ENCODE data around the gene RXRA. TPM values are rescaled to one million over a fixed set of nuclear protein-coding genes. Genes with fewer than 3 reads are reported as not detected.

Gene RXRA
- total RNA-seq, 1 donor from 2014 or later = 66.9 TPM

DNA sequence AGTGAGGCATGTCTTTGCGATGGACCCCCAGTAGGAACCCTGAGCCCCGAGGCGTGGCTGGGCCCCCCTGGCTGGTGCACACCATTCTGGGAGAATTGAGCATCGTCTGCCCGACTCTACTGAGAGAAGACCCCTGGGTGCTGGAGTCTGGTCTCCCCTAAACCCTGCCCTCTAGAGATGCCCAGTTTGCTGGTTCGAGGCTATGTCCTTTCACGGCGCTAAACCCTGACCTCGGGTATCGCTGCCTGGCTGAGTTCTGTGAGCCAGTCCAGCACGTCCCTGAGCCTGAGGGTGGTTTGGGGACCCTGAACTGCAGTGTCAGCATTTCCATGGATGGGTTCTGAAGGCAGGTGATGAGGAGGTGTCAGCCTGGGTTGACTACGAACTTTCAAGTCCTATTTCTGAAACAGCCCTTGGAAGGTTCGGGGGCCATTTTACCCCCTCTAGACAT, 128.8 kb downstream of the RXRA start:
- Mint-ChIP-seq H3K4me3 (no peak overlapping the region), H3K27ac (peak overlapping the region; percentile 69), H3K9me3 (no peaks in the 10 kb centered on the region), H3K36me3 (no peaks in the 10 kb centered on the region), H3K27me3 (peaks cover 3% of the 10 kb centered on the region), H3K4me1 (ENCODE audit: unreplicated experiment) (peaks cover 13% of the 10 kb centered on the region)
- TF ChIP-seq, protein P1, sequence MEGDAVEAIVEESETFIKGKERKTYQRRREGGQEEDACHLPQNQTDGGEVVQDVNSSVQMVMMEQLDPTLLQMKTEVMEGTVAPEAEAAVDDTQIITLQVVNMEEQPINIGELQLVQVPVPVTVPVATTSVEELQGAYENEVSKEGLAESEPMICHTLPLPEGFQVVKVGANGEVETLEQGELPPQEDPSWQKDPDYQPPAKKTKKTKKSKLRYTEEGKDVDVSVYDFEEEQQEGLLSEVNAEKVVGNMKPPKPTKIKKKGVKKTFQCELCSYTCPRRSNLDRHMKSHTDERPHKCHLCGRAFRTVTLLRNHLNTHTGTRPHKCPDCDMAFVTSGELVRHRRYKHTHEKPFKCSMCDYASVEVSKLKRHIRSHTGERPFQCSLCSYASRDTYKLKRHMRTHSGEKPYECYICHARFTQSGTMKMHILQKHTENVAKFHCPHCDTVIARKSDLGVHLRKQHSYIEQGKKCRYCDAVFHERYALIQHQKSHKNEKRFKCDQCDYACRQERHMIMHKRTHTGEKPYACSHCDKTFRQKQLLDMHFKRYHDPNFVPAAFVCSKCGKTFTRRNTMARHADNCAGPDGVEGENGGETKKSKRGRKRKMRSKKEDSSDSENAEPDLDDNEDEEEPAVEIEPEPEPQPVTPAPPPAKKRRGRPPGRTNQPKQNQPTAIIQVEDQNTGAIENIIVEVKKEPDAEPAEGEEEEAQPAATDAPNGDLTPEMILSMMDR (conservative IDR thresholded peaks at IDR 0.05) = no peak
- no peak for DNase-seq (ENCODE audit: extremely low spot score, unreplicated experiment)

DNA sequence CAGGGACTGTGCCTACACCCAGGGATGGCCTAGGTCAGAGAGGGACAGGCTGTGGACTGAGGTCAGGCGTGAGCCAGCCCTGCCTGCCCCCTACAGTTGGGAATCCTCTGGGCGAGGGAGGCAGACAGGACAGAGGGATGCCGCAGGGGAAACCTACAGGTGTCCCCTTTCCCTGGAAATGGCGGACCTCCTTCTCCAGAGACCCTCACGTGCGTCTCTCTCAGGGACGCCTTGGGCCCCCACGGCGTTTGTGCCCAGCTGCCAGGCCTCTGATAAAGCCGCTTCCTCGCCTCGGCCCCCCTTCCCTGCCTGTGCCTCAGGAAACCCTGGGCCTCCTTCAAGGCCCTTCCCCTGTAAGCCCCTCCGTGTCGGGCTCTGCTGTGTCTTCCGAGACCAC, 129.3 kb downstream of the RXRA start:
- Mint-ChIP-seq H3K36me3 (no peaks in the 10 kb centered on the region), H3K27me3 (no peaks in the 10 kb centered on the region), H3K9me3 (no peaks in the 10 kb centered on the region), H3K27ac (peak overlapping the region; percentile 80), H3K4me3 (no peak overlapping the region), H3K4me1 (ENCODE audit: unreplicated experiment) (peaks cover 13% of the 10 kb centered on the region)
- TF ChIP-seq, protein P1 (conservative IDR thresholded peaks at IDR 0.05) = no peak
- DNase-seq (ENCODE audit: extremely low spot score, unreplicated experiment) = no peak

DNA sequence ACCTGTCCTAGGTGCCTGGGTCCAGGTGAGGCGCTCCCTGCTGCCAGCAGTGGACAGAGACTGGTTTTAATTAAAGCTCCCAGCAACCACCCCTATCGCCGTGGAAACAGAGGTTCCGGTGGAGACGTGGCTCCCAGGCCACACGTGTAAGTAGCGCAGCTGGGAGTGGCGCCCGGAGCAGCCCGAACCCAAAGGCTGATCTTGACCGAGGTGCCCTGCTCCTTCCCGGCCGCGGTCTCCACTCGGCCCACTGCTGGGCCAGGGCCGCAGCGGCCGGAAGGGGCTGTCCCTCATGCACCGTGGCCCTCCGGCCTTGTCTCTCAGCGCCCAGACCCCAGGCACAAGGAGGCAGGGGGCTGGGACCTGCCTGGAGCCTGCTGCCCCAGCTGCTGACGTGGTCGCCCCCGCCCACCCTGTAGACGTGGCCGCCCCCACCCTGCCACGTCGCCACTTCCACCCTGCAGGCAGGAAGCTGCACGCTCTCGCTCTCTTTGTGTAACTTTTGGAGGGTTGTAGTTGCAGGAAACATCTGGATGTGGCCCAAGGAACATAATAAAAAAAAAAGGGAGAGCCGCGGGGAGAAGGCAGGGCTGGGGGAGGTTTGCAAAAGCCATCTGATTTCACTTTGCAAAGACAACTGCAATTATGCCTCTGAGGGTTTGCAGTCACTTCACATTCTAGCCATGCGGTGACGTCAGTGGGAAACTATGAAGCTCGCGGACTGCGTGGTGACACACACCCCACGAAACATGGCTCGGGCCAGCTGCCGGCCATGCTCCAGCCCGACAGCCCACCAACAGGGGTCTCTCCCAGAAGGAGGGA, 129.9 kb downstream of the RXRA start:
- H3K36me3 Mint-ChIP-seq = no peaks in the 10 kb centered on the region
- TF ChIP-seq, protein P1 (conservative IDR thresholded peaks at IDR 0.05) = no peak
- peak overlapping the region; percentile 49 for H3K4me3 Mint-ChIP-seq
- DNase-seq (ENCODE audit: extremely low spot score, unreplicated experiment) = no peak
- no peaks in the 10 kb centered on the region for H3K27me3 Mint-ChIP-seq
- H3K27ac Mint-ChIP-seq = peak overlapping the region; percentile 89
- H3K9me3 Mint-ChIP-seq = no peaks in the 10 kb centered on the region
- peaks cover 13% of the 10 kb centered on the region for H3K4me1 Mint-ChIP-seq (ENCODE audit: unreplicated experiment)

DNA sequence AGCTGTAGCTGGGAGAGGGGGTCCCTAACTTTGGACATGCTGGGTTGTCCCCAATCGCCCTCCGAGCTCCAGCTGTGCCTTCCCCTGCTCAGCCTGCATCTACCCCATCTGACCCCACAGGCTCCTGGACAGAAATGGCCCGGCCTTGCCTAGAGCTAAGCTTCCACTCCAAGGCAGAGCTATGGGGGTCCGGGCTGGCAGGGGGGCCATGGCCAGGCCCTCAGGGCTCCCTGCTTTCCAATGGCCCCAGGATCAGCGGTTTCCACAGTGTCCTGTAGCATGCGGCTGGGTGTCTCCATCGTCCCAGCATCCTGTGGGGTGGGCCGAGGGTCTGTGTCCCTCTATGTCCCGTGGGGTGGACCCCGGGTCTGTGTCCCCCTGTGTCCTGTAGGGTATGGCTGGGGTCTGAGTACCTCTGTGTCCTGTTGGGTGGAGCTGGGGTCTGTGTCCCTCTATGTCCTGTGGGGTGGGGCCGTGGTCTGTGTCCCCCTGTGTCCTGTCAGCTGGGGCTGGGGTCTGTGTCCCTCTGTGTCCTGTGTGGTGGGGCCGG, 130.6 kb downstream of the RXRA start:
- Mint-ChIP-seq H3K36me3 (no peaks in the 10 kb centered on the region), H3K27ac (peak overlapping the region; percentile 89), H3K27me3 (no peaks in the 10 kb centered on the region), H3K4me3 (no peak overlapping the region), H3K9me3 (no peaks in the 10 kb centered on the region), H3K4me1 (ENCODE audit: unreplicated experiment) (peaks cover 13% of the 10 kb centered on the region)
- TF ChIP-seq, protein P1 (conservative IDR thresholded peaks at IDR 0.05) = no peak
- no peak for DNase-seq (ENCODE audit: extremely low spot score, unreplicated experiment)

DNA sequence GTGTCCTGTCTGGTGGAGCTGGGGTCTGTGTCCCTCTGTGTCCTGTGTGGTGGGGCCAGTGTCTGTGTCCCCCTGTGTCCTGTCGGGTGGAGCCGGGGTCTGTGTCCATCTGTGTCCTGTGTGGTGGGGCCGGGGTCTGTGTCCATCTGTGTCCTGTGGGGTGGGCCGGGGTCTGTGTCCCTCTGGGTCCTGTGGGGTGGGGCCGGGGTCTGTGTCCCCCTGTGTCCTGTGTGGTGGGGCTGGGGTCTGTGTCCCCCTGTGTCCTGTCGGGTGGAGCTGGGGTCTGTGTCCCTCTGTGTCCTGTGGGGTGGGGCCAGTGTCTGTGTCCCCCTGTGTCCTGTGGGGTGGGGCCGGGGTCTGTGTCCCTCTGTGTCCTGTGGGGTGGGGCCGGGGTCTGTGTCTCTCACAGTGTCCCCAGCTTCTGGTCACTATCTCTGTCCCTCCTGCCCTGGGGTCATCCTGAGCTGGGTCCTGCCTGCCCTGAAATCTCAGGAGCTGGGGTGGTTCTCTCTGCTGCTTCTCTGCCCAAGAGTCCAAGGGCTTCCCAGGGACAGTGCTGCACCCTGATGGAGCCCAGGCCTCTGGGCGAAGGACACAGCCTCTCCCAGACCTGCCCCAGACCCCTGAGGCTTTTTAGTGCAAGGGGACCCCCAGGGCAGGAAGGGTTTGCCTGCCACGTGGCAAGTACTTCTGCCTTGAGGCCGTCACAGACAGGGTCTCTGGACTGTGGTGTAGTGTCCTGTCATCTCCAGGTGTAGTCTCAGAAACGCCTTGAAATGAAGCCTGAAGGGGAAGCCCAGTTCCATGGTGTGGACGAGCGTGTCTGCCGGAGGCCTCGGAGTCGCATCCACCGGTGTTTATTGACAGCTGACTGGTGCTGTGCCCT, 131.3 kb downstream of the RXRA start:
- no peak overlapping the region for H3K27ac Mint-ChIP-seq
- no peak for DNase-seq (ENCODE audit: extremely low spot score, unreplicated experiment)
- H3K9me3 Mint-ChIP-seq = no peaks in the 10 kb centered on the region
- H3K27me3 Mint-ChIP-seq = no peaks in the 10 kb centered on the region
- peaks cover 13% of the 10 kb centered on the region for H3K4me1 Mint-ChIP-seq (ENCODE audit: unreplicated experiment)
- no peak overlapping the region for H3K4me3 Mint-ChIP-seq
- TF ChIP-seq, protein P1 (conservative IDR thresholded peaks at IDR 0.05) = no peak
- H3K36me3 Mint-ChIP-seq = no peaks in the 10 kb centered on the region

All from type B pancreatic cell (in vitro differentiated cells).